Left forelimb (tissue), 1 donor: ENCODE data around the gene CDC42BPB.

ENCODE experiments used
- DNase-seq: peaks from one replicate; pipeline ENCODE4 v3.0.0-alpha.2; 2018; ENCODE audit warnings: low spot score

The CDC42BPB gene, protein sequence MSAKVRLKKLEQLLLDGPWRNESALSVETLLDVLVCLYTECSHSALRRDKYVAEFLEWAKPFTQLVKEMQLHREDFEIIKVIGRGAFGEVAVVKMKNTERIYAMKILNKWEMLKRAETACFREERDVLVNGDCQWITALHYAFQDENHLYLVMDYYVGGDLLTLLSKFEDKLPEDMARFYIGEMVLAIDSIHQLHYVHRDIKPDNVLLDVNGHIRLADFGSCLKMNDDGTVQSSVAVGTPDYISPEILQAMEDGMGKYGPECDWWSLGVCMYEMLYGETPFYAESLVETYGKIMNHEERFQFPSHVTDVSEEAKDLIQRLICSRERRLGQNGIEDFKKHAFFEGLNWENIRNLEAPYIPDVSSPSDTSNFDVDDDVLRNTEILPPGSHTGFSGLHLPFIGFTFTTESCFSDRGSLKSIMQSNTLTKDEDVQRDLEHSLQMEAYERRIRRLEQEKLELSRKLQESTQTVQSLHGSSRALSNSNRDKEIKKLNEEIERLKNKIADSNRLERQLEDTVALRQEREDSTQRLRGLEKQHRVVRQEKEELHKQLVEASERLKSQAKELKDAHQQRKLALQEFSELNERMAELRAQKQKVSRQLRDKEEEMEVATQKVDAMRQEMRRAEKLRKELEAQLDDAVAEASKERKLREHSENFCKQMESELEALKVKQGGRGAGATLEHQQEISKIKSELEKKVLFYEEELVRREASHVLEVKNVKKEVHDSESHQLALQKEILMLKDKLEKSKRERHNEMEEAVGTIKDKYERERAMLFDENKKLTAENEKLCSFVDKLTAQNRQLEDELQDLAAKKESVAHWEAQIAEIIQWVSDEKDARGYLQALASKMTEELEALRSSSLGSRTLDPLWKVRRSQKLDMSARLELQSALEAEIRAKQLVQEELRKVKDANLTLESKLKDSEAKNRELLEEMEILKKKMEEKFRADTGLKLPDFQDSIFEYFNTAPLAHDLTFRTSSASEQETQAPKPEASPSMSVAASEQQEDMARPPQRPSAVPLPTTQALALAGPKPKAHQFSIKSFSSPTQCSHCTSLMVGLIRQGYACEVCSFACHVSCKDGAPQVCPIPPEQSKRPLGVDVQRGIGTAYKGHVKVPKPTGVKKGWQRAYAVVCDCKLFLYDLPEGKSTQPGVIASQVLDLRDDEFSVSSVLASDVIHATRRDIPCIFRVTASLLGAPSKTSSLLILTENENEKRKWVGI (N-terminal part only)

GRCh38 chr14:103057372-103058163, at the start of gene CDC42BPB:
Gene CDC42BPB, minus strand, starts transcription at chr14:103057549. Its CDS starts 376 bp downstream, at chr14:103057173.
- DNase-seq: peak; percentile 93

GRCh38 chr14:103105580-103106150, 48.3 kb upstream of the CDC42BPB start:
- DNase-seq: no peak

GRCh38 chr14:103104654-103105452, 47.5 kb upstream of the CDC42BPB start:
- no peak for DNase-seq

DNA sequence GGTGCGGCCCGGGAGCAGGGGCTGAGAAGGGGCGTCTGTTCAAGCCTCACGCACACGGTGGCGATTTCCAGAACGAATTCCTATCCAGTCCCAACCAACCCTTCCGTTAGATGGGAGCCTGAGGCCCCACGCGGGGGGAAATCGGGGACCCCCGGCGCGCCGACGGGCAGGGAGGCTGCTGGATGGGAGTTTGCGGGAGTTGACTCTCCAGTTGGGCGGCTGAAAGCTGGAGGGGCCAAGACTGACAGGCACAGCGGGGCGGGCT, 47.0 kb upstream of the CDC42BPB start:
- DNase-seq: no peak

DNA sequence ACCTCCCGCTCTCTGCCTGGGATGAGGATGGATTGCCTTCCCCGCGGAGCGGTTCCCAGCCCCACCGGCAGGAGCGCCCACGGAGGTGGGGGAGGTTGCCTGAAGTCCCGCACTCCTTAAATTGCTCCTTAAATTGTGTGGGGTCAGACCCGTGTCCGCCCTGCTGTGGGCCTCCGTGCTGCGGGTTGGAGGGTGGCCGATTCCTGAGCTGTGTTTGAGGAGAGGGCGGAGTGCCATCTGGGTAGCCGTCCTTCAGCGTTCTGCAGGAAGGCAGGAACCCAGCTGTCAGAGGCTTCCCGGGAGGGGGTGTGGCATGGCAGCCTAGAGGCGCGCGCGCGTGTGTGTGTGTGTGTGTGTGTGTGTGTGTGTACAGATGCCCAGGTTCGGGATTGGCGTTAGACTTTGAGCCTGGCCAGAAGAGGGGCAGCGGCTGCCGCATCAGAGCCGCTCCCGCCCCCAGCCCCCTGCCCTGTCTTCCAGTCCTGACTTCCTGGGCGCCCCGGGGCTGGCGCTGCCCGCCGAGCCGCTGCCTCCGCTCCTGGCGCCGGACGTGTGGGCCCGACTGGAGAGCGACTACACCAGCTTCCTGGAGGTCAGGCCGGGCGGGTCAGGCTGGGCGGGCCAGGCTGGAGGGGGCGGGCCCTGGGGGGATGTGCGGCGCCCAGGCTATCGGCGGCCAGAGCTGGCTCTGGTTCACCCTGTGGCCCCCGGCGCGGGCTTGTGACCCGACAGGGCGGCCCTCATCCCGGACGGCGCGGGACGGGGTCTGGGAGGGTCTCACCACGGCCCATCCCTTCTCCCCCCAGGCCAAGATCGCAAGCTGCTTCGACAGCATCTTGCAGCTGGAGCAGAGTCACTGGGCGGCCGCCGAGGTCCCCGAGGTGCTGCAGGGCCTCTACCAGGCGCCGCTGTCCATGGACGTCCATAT, 46.4 kb upstream of the CDC42BPB start:
- DNase-seq: no peak

GRCh38 chr14:103102689-103103260, 45.4 kb upstream of the CDC42BPB start:
- DNase-seq: no peak

- DNase-seq: no peak
These were observed 44.8 kb upstream of the CDC42BPB start for GRCh38 chr14:103101963-103102688.

DNA sequence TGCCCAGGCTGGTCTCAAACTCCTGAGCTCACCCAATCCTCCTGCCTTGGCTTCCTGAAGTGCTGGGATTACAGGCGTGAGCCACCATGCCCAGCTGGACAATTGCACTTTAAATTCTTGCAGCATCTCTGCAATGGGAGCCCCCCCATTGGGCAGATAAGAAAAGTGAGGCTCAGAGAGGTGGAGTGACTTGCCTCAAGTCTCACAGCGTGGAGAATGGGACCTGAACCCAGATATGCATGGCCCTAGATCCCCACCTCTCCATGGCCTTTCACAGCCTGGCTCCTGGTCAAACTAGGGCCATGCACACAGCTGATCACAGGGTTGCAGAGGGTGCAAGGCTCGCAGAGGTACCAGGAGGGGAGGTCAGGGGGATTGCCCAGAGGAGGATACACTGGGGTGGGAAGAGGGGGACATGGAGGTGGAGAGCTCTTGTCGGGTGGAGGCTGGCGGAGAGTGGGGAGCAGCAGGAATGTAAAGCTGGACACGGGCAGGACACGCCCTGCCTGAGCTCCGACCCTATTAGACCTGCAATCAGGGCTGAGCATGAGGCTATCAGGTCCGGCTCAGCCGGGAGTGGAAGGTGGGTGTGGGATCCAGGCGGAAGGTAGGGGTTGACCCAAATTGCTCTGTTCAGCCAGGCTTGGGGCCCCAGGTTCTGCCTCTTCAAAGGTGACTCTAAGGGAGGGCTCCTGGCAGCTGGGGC, 44.1 kb upstream of the CDC42BPB start:
- DNase-seq: no peak

- no peak for DNase-seq
These were observed 43.2 kb upstream of the CDC42BPB start for GRCh38 chr14:103100281-103101121.

DNA sequence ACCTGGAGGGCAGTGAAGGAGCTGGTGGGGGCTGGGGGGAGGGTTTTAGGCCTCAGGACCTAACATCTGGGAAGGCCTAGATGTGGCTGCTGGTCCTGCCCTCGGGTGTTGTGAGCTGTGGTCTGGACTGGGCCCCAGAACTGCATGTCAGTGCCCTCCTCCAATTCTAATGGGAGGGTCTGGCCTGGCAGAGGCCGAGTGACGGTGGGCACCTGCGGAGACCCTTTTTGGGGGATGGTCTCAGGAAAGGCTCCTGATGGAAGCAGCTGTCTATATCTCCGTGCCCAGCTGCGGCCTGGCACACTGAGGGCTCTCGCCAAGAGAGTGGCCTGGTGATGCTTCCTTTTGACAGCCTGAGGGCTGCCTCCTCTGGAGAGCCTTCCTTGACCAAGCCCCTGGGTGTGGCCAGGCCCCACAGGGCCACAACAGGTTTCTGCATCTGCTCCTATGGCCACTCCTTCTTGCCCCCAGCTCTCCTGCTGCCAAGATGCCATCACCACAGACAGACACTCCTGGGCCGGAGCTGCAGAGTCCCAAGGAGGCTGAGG, 42.5 kb upstream of the CDC42BPB start:
- no peak for DNase-seq

DNA sequence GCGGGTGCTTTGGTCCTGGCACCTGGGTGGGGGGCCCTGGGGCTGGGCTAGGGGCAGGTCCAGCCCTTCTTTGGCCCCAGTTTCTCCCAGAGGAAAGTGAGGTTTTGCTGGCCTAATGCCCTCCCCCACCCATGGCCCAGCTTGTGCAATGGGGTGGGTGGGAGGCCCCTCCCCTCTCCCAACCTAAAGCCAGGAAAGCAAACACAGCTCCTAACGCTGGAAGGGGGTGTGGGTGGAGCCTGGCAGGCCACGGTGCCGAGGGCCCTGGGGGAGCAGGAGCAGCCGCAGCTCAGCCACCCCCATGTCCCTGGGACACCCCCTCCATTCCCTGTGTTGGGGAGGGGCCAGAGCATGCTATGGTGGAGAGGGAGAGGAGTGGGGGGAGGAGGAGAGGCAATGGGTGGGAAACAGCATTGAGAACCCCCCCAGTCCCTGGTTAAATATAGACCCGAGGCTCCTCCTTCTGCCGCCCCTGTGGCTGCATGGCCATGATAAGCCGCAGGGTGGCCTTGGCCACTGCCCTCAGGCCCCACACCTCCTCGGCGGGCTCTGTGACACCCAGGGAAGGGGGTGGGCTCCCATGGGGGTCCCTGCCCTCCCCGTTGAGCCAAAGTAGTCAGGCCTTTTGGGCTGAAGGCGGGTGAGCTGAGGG, 41.9 kb upstream of the CDC42BPB start:
- no peak for DNase-seq

DNA sequence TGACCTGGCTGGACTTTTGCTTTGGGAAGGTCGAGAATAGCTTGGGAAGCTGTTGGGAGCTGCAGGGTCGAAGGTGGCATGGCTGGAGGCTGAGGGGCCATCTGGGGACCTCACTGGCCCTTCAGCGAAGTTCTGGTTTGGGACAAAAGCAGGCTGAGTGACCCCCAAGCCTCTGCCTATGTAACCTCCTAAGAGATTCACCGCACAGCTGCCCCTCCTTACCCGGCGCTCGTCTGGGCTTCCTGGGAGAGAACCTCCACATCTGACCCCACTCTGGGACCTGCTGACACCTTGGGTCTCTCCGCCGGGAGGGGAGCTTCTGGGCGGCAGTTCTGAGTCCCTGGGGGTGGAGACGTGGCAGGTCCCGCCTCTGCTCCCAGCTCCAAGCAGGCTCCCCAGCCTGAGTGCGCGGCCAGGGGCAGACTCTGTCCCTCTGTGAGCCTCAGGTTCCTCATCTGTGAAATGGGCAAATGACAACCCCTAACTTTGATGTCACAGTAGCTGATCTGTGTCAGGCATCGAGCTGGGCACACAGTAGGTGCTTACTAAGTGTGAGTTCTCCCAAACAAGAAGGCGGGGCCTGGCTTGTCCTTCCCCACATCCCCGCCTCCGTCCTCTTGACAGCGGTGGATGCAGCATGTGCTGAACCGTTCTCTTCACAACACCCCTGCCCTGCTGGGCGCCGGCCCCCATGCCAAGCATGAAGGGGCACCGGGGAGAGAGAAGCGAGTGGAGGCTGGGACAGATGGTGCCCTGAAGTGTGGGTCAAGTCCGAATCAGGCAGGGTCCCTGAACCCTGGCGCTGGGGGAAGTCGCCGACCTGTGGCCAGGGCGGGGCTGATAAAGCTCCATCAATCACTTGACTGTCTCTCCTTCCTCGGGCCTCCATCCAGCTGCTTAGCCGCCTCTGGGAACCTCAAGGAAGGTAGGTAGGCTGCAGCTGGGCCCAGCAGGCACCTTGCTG, 40.9 kb upstream of the CDC42BPB start:
- DNase-seq: no peak

GRCh38 chr14:103097244-103097993, 40.1 kb upstream of the CDC42BPB start:
- DNase-seq: no peak

DNA sequence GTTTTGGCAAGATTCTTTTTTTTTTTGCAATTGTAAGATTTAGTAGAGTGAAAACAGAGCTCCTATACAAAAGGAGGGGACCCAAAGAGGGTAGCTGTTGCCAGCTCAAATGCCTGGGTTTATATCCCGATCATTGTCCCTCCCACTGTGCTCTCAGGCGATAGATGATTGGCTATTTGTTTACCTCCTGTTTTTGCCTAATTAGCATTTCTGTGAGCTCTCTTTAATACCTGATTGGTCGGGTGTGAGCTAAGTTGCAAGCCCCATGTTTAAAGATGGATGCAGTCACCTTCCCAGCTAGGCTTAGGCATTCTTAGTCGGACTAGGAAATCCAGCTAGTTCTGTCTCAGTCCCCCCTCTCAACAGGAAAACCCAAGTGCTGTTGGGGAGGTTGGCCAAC, 39.0 kb upstream of the CDC42BPB start:
- DNase-seq: no peak
